ENCODE results near the gene GRN.
"Not testable (repeated sequence)": the region's sequence is repeated elsewhere in the genome, so short reads cannot be mapped to it uniquely, and the experiment has no call there.

GRN gene

DNA sequence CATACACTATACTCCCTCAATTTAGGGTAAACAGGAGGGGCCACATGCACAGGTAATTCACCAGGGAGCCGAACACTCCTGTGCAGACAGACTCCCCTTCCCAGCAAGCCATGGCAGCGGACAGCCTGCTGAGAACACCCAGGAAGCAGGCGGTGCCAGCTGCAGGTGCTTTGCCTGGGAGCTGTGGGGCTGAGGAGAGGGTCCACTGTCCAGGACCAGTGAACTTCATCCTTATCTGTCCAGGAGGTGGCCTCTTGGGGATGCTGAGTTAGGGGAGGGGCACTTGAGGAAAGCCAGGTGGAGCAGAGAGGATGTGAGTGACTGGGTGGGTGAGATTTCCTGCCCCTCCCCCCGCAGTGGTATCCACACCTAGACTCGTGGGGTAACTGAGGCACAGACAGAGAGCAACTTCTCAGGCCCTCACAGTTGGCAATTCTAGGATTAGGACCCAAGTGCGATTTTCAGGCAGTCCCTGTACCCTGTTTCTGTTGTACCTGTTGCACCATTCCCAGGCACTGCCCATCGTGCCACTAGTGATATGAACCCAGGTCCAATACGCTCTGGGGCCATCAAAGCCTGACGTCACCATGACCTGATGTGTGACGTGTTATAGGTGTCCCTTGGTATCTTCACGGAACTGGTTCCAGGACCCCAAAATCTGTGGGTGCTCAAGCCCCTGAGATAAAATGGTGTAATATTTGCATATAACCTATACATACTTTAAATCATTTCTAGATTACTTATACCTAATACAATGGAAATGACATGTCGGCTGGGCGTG is 1.2 kb downstream of the GRN start:
- no peak for DNase-seq

DNA sequence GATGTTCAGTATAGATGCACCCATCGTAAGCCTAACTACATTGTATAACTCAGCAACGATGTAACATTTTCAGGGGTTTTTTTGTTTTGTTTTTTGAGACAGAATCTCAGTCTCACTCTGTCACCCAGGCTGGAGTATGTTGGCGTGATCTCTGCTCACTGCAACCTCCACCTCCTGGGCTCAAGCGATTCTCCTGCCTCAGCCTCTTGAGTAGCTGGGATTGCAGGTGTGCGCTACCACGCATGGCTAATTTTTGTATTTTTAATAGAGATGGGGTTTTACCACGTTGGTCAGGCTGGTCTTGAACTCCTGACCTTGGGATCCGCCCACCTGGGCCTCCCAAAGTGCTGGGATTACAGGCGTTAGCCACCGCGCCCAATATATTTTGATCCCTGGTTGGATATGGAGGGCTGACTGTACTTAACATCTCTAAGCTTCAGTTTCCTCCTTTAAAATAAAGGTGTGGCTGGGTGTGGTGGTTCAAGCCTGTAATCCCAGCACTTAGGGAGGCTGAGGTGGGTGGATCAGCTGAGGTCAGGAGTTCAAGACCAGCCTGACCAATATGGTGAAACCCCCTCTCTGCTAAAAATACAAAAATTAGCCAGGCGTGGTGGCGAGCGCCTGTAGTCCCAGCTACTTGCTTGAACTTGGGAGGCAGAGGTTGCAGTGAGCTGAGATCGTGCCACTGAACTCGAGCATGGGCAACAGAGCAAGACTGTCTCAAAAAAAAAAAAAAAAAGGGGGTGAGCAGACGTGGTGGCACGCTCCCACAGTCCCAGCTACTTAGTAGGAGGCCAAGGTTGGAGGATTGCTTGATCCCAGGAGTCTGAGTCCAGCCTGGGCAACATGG is 2.3 kb downstream of the GRN start:
- DNase-seq: not testable (repeated sequence)

DNA sequence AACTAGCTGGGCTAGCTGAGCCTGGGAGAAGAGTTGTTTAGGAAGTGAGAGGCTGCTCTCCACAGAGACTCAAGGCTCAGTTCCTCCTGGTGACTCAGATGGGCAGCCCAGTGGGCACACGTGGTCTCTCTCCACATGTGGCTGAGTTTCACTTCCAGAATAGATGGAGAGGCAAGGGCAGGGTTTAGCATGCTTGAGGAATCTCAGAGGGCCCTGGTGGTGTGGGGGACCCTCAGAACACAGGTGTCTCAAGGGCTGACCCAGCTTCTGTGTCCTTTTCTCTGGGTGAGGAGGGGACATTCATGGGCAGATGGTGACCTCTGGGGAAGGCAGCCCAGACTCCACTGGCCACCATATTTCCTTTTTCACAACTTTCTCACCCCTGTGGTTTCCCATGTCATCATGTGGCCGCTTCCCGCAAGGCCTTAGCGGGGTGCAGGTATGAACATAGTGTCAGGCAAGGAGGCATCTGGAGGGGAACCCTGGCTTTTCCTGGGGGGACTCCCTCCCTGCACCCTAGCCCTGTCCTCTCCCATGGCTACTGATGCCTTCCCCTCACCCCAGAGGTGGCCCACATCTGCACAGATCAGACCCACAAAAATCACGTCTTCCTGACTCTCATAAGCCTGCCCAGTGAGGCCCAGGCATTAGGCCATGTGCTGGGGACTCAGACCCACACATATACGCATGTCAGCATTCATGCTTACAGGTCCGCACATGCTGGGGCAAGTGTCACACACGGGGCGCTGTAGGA is 3.3 kb downstream of the GRN start:
- peak; percentile 26 for DNase-seq

DNA sequence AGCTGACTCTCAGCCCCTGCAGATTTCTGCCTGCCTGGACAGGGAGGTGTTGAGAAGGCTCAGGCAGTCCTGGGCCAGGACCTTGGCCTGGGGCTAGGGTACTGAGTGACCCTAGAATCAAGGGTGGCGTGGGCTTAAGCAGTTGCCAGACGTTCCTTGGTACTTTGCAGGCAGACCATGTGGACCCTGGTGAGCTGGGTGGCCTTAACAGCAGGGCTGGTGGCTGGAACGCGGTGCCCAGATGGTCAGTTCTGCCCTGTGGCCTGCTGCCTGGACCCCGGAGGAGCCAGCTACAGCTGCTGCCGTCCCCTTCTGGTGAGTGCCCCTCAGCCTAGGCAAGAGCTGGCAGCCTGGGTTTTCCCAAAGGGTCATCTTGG is 3.9 kb downstream of the GRN start:
- DNase-seq: no peak

GRCh38 chr17:44349553-44350070 is 4.5 kb downstream of the GRN start:
- no peak for DNase-seq

GRCh38 chr17:44350733-44351226 is 5.7 kb downstream of the GRN start:
- peak; percentile 49 for DNase-seq

DNA sequence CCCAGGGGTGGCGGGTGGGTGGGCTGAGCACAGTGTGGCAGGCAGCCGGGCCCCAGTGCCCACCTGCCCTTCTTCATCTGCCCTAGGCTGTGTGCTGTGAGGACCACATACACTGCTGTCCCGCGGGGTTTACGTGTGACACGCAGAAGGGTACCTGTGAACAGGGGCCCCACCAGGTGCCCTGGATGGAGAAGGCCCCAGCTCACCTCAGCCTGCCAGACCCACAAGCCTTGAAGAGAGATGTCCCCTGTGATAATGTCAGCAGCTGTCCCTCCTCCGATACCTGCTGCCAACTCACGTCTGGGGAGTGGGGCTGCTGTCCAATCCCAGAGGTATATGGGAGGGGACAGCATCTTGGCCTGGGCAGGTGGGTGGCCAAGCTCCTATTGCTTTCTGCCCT is 6.4 kb downstream of the GRN start:
- no peak for DNase-seq

DNA sequence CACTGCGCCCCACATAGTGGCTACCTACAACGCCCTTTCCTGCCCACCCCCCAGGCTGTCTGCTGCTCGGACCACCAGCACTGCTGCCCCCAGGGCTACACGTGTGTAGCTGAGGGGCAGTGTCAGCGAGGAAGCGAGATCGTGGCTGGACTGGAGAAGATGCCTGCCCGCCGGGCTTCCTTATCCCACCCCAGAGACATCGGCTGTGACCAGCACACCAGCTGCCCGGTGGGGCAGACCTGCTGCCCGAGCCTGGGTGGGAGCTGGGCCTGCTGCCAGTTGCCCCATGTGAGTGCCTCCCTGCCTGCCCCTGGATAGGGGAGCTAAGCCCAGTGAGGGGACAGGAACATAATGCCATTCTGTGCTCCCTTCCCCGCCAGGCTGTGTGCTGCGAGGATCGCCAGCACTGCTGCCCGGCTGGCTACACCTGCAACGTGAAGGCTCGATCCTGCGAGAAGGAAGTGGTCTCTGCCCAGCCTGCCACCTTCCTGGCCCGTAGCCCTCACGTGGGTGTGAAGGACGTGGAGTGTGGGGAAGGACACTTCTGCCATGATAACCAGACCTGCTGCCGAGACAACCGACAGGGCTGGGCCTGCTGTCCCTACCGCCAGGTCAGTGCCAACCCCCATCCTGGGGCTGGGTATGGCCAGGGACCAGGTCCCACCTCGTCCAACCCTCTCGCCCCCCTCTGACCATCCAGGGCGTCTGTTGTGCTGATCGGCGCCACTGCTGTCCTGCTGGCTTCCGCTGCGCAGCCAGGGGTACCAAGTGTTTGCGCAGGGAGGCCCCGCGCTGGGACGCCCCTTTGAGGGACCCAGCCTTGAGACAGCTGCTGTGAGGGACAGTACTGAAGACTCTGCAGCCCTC is 7.1 kb downstream of the GRN start:
- DNase-seq: no peak

GRCh38 chr17:44352828-44353671 is 7.9 kb downstream of the GRN start:
- no peak for DNase-seq

GRCh38 chr17:44353672-44354331 is 8.7 kb downstream of the GRN start:
- no peak for DNase-seq

DNA sequence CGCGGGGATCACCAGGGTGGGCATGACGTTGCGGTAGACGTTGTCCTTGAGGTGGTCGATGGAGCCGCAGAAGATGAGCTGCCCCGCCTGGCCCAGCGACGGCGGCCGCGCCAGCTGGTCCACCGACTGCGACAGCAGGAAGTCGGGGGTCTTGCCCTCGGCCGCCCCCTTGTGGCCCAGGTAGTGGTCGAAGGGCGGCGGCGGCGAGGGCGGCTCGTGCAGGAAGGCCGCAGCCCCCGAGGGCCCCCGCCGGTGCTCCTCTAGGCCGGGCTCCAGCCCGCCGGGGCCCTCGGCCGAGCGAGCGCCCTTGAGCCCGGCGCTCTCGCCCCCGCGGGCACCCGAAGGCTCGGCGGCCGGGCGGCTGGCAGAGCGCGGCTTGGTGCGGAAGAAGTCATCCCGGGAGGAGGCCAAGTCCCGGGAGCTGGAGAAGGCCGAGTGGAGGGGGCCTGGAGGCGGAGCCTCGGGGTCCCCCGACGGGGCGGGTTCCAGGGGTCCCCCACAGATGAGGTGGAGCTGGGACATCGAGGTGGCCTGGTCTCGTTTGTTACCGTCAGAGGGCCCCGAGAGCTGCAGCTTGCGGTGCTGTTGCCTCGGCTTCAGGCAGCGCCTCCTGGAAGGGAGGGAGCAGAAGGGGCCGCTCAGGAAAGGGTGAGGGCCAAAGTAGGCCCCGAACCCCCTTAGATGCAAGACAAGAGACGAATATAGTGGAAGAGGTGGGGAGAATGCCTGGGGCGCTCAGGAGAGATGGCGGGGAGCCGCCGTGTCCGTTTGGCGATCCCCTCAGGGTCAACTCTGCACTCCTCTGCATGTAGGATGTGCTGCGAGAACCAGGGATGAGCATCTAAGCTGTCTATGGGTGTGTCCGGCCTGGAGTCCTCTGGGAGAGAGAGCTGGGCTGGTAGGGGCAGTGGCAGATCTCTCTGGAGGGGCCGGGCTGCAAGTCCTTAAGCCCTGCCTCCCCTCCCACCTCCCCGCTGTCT is 9.8 kb downstream of the GRN start:
- no peak for DNase-seq

GRCh38 chr17:44355642-44356099 is 10.6 kb downstream of the GRN start:
- no peak for DNase-seq

DNA sequence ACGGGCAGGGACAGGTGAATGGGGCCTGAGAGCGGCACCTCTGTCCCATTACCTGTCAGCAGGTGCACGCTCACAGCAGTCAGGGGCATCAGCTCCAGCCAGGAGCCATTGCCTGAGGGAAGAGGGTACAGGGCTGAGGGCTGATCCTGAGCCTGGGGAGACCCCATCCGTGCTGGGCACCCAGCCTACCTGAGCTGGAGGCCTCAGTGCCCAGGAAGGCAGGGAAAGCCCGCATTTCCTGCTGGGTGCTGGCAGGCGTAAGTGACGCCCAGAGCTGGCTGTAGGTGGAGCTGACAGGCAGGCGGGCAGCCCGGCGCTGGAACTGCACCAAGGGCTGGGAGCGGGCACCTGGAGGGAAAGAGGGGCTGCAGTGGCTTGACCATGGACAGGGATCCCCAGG is 11.1 kb downstream of the GRN start:
- no peak for DNase-seq

GRCh38 chr17:44358066-44358465 is 13.0 kb downstream of the GRN start:
- DNase-seq: no peak

DNA sequence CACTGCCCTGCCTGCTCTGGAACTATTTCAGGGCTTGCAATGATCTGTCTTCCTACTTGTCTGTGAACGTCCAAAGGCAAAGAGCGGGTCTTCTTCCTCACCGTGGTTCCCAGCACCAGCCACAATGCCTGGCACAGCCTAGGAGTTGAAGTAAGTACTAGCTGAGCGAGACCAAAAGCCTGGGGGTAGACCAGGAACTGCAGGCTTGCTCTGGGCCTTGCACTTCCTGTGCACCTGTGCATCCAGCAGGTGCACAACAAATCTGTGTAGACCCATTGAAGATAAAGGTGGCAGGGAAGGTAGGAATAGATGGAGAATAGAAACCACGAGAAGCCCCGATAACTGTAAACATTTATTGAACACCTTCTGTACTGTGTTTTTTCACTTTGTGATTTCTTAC is 13.9 kb downstream of the GRN start:
- no peak for DNase-seq

DNA sequence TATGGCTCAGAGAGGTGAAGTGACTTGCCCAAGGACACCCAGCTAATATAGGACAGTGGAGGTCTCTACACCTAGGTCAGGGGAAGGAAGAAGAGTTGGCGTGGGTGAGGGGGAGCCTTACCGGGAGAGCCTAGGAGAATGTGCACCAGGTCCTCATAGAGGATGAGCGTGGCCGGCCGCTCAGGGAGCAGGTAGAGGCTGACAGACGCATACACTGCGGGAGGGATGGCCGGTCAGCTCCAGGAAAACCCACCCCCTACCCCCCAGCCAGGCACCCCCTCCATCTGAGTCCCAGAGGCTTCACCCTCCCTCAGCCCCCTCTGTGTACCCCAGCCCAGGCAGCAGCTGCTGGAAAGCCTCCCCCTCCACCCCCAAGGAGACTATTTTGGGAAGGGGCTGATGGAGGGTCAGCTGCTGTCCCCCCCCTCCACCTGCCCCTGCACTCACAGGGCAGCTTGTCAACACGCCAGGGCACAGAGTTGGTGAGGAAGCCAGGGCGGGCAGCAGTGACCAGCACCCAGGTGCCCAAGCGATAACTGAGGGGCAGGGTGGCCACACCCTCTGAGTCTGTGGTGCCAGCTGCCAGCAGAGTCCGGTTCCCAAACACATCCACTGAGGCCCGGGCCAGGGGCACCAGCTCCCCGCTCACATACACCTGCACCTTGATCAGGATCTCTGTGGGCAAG is 14.5 kb downstream of the GRN start:
- no peak for DNase-seq

DNA sequence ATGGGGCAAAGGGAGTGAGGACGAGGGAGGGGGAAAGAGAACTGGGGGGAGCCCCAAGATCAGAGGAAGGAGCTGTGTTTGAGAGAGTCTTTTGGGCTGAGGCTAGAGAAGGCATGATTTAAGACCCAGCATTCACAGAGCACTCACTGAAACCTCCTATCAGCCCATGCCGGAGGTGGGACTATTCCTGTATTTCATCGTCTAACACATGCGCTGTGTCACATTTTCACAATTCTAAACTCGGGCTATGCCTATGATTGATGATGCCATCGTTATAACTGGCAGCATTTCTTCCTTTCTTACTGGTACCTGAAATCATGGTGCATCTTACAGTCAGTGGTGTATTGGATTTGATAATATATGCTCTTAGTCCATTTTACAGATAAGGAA is 15.0 kb downstream of the GRN start:
- no peak for DNase-seq

- peak; percentile 39 for DNase-seq
Observed at GRCh38 chr17:44360826-44361225, 15.7 kb downstream of the GRN start.

Measured in fibroblast of skin of back (primary cell).